GM12892 (cell line): ENCODE results near the gene CNTNAP5.

Experiments used
- POLR2A ChIP-seq: IDR thresholded peaks from 2 replicates; pipeline ENCODE4 v1.6.1; 2011; ENCODE audit warnings: low read depth, low read length, control low read depth
- POLR2AphosphoS5 ChIP-seq: IDR thresholded peaks from 2 replicates; pipeline ENCODE4 v1.6.1; 2011; ENCODE audit warnings: low read depth, low read length, control low read depth

- no peak for TF ChIP-seq POLR2A
- TF ChIP-seq POLR2AphosphoS5, result no peak
These were observed 457.5 kb downstream of the CNTNAP5 start for GRCh38 chr2:124482551-124482950.
